Astrocyte (in vitro differentiated cells and primary cell): ENCODE data around the gene PAIP2. TPM values are rescaled to one million over a fixed set of nuclear protein-coding genes. Genes with fewer than 3 reads are reported as not detected.

ENCODE experiments used
- DNase-seq: peaks from one replicate; pipeline ENCODE4 v3.0.0-alpha.2; 2010; ENCODE audit warnings: low read depth
- FAIRE-seq: peaks from 2 replicates; lab custom pipeline; 2011; peaks lifted over from hg19 to GRCh38; lab: Jason Lieb, UNC
- H2AFZ ChIP-seq: 2 replicates; pipeline ENCODE4 v1.6.0; 2012; ENCODE audit warnings: low read depth, low read length, inconsistent platforms
- H3K27ac ChIP-seq: 2 replicates; pipeline ENCODE4 v1.5.1; 2011; ENCODE audit warnings: low read depth, low read length, inconsistent platforms
- H3K27me3 ChIP-seq: 2 replicates; pipeline ENCODE4 v1.6.0; 2011; ENCODE audit warnings: low read length, inconsistent platforms; ENCODE audit not compliant: insufficient read depth
- H3K36me3 ChIP-seq: 2 replicates; pipeline ENCODE4 v1.5.1; 2011; ENCODE audit warnings: low read length, inconsistent platforms; ENCODE audit not compliant: insufficient read depth
- H3K4me1 ChIP-seq: 2 replicates; pipeline ENCODE4 v1.5.1; 2011; ENCODE audit warnings: low read length, inconsistent platforms; ENCODE audit not compliant: insufficient read depth
- H3K4me2 ChIP-seq: 2 replicates; pipeline ENCODE4 v1.6.0; 2012; ENCODE audit warnings: low read length, inconsistent platforms
- H3K4me3 ChIP-seq: 2 replicates; pipeline ENCODE4 v1.5.1; 2011; ENCODE audit warnings: low read depth, mild to moderate bottlenecking, low read length, inconsistent platforms; ENCODE audit not compliant: insufficient read depth
- H3K79me2 ChIP-seq: 2 replicates; pipeline ENCODE4 v1.6.0; 2012; ENCODE audit warnings: mild to moderate bottlenecking, low read length, inconsistent platforms; ENCODE audit not compliant: insufficient read depth
- H3K9ac ChIP-seq: 2 replicates; pipeline ENCODE4 v1.6.0; 2012; ENCODE audit warnings: mild to moderate bottlenecking, low read length, inconsistent platforms
- H3K9me3 ChIP-seq: 2 replicates; pipeline ENCODE4 v1.5.1; 2012; ENCODE audit warnings: low read depth, mild to moderate bottlenecking, low read length, inconsistent platforms; ENCODE audit not compliant: insufficient read depth
- H4K20me1 ChIP-seq: 2 replicates; pipeline ENCODE4 v1.6.0; 2012; ENCODE audit warnings: low read length, inconsistent platforms; ENCODE audit not compliant: insufficient read depth
- H3K27ac Mint-ChIP-seq: one replicate; pipeline ENCODE4 v1.8.0; 2021; ENCODE audit warnings: mild to moderate bottlenecking, mixed read lengths; ENCODE audit not compliant: unreplicated experiment
- H3K27me3 Mint-ChIP-seq: one replicate; pipeline ENCODE4 v1.8.0; 2021; ENCODE audit warnings: low read depth, mixed read lengths; ENCODE audit not compliant: unreplicated experiment
- H3K36me3 Mint-ChIP-seq: one replicate; pipeline ENCODE4 v1.8.0; 2021; ENCODE audit warnings: low read depth, mixed read lengths; ENCODE audit not compliant: unreplicated experiment
- H3K4me1 Mint-ChIP-seq: one replicate; pipeline ENCODE4 v1.8.0; 2021; ENCODE audit warnings: low read depth, mixed read lengths; ENCODE audit not compliant: unreplicated experiment
- H3K4me3 Mint-ChIP-seq: one replicate; pipeline ENCODE4 v1.8.0; 2021; ENCODE audit warnings: mild to moderate bottlenecking, moderate library complexity, mixed read lengths; ENCODE audit not compliant: unreplicated experiment
- H3K9me3 Mint-ChIP-seq: one replicate; pipeline ENCODE4 v1.8.0; 2021; ENCODE audit warnings: mild to moderate bottlenecking, mixed read lengths; ENCODE audit not compliant: unreplicated experiment
- EZH2 ChIP-seq: IDR thresholded peaks from 2 replicates; pipeline ENCODE4 v1.6.1; 2012; ENCODE audit warnings: mild to moderate bottlenecking, low read length, inconsistent platforms; ENCODE audit not compliant: insufficient read depth
- total RNA-seq: library from RNA; stranded (reverse); gene quantifications from 2 replicates; pipeline ENCODE4 v1.2.1, GENCODE V29; 2021
- TF ChIP-seq, protein P1 (sequence below): IDR thresholded peaks from 2 replicates; pipeline ENCODE4 v1.5.1; 2011; ENCODE audit warnings: low read depth, mild to moderate bottlenecking, inconsistent platforms, low read length, moderate library complexity; ENCODE audit not compliant: insufficient read depth

Gene PAIP2
- total RNA-seq, 1 donor from 2014 or later: 75.3 TPM

GRCh38 chr5:139364466-139364865 is 22.8 kb downstream of the PAIP2 start:
- H3K4me1 Mint-ChIP-seq: peaks cover 3% of the 10 kb centered on the region
- Histone ChIP-seq H3K9me3 (no peaks in the 10 kb centered on the region), H3K4me2 (no peak overlapping the region), H3K27me3 (no peaks in the 10 kb centered on the region), H3K27ac (no peak overlapping the region), H4K20me1 (peaks cover 47% of the 10 kb centered on the region), H3K36me3 (peaks cover 30% of the 10 kb centered on the region), H3K79me2 (peaks cover 49% of the 10 kb centered on the region), H2AFZ (no peak overlapping the region), H3K9ac (no peak overlapping the region), H3K4me1 (no peaks in the 10 kb centered on the region), H3K4me3 (no peak overlapping the region)
- FAIRE-seq (no peak), DNase-seq (no peak)
- H3K27ac Mint-ChIP-seq: no peak overlapping the region
- TF ChIP-seq, protein P1, sequence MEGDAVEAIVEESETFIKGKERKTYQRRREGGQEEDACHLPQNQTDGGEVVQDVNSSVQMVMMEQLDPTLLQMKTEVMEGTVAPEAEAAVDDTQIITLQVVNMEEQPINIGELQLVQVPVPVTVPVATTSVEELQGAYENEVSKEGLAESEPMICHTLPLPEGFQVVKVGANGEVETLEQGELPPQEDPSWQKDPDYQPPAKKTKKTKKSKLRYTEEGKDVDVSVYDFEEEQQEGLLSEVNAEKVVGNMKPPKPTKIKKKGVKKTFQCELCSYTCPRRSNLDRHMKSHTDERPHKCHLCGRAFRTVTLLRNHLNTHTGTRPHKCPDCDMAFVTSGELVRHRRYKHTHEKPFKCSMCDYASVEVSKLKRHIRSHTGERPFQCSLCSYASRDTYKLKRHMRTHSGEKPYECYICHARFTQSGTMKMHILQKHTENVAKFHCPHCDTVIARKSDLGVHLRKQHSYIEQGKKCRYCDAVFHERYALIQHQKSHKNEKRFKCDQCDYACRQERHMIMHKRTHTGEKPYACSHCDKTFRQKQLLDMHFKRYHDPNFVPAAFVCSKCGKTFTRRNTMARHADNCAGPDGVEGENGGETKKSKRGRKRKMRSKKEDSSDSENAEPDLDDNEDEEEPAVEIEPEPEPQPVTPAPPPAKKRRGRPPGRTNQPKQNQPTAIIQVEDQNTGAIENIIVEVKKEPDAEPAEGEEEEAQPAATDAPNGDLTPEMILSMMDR: no peak
- no peaks in the 10 kb centered on the region for H3K27me3 Mint-ChIP-seq
- no peaks in the 10 kb centered on the region for H3K9me3 Mint-ChIP-seq
- peaks cover 13% of the 10 kb centered on the region for H3K36me3 Mint-ChIP-seq
- H3K4me3 Mint-ChIP-seq: no peak overlapping the region

GRCh38 chr5:139368613-139369012 is 27.0 kb downstream of the PAIP2 start:
- peaks cover 7% of the 10 kb centered on the region for H3K4me1 ChIP-seq
- H3K4me2 ChIP-seq: no peak overlapping the region
- FAIRE-seq (no peak), DNase-seq (no peak)
- H4K20me1 ChIP-seq: peaks cover 22% of the 10 kb centered on the region
- no peak overlapping the region for H3K4me3 ChIP-seq
- H3K79me2 ChIP-seq: peaks cover 11% of the 10 kb centered on the region
- peaks cover 25% of the 10 kb centered on the region for H3K36me3 Mint-ChIP-seq
- no peaks in the 10 kb centered on the region for H3K27me3 Mint-ChIP-seq
- H3K9me3 Mint-ChIP-seq: no peaks in the 10 kb centered on the region
- TF ChIP-seq, protein P1: no peak
- TF ChIP-seq EZH2: no peak
- peaks cover 27% of the 10 kb centered on the region for H3K36me3 ChIP-seq
- H2AFZ ChIP-seq: no peak overlapping the region
- peak overlapping the region; percentile 17 for H3K9ac ChIP-seq
- H3K27ac Mint-ChIP-seq: peak overlapping the region; percentile 54
- H3K27me3 ChIP-seq: no peaks in the 10 kb centered on the region
- no peak overlapping the region for H3K4me3 Mint-ChIP-seq
- H3K27ac ChIP-seq: peak overlapping the region; percentile 32
- H3K4me1 Mint-ChIP-seq: peaks cover 7% of the 10 kb centered on the region
- no peaks in the 10 kb centered on the region for H3K9me3 ChIP-seq

DNA sequence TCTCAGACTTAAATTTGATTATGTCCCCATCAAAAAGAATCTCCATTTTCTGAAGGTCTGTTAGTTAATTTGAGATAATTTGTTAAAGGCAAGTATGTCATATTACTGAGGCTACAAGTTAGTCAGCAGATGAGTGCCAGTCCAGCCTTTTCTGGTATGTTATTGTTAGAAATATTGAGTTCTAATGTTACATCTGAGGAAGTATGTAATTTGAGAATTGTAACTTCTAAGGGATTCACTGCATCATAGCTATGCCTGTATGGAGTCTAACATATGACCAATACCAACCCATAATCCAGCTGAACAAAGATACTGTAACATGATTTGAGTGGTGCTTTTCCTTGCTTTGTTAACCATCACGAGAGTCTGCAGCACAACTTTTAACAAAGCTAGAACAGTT is 27.5 kb downstream of the PAIP2 start:
- Histone ChIP-seq H3K9me3 (no peaks in the 10 kb centered on the region), H3K27me3 (no peaks in the 10 kb centered on the region), H3K27ac (peak overlapping the region; percentile 32), H3K4me3 (no peak overlapping the region), H3K36me3 (peaks cover 21% of the 10 kb centered on the region), H3K4me1 (peaks cover 13% of the 10 kb centered on the region), H3K9ac (peak overlapping the region; percentile 17), H2AFZ (no peak overlapping the region), H3K4me2 (no peak overlapping the region), H3K79me2 (peaks cover 6% of the 10 kb centered on the region), H4K20me1 (peaks cover 21% of the 10 kb centered on the region)
- TF ChIP-seq, protein P1: no peak
- no peak for TF ChIP-seq EZH2
- Mint-ChIP-seq H3K9me3 (no peaks in the 10 kb centered on the region), H3K4me3 (no peak overlapping the region), H3K36me3 (peaks cover 24% of the 10 kb centered on the region), H3K27ac (no peak overlapping the region), H3K4me1 (peaks cover 7% of the 10 kb centered on the region), H3K27me3 (no peaks in the 10 kb centered on the region)
- no peak for FAIRE-seq
- peak; percentile 66 for DNase-seq
